ENCODE data around the gene ST3GAL2. TPM values are rescaled to one million over a fixed set of nuclear protein-coding genes. Genes with fewer than 3 reads are reported as not detected.

Gene ST3GAL2
- total and polyA plus RNA-seq, 2 donors (not counting 3 experiments of a cell fraction or from before 2014, with no cell fraction given), result 23.0 to 50.4 TPM

DNA sequence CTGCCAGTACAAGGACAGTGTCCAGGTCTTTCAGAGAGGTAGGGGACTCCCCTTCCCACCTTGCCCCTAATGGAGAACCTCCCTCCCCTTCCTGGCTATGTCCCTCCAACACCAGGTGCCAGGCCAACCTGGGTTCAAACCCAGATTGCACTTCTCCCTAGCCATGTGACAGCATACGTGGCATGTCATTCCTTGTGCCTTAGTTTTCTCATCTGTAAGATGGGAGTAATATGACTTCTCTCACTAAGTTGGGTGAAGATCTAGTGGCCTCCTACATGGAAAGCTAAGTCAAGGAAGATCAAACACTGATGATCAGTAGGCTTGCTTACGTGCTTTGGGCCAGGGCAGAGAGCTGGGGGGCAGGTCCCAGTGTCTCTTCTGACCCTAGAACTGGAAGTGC is 24.3 kb upstream of the ST3GAL2 start:
- no peaks in the 10 kb centered on the region for H3K4me1 ChIP-seq (ENCODE audit: control insufficient read depth, extremely low read depth, insufficient read depth, low read length)
- H3K9me1 ChIP-seq (replicated peaks; ENCODE audit: control insufficient read depth, extremely low read depth, insufficient read depth, low read length), result no peaks in the 10 kb centered on the region
- dilution Hi-C loops (cut with MboI; ENCODE audit: extremely low pct_ligation_motif_present, low sequenced_read_pairs), result no loop called here
- no peaks in the 10 kb centered on the region for H4K20me1 ChIP-seq (replicated peaks; ENCODE audit: control insufficient read depth, extremely low read depth, insufficient read depth, low read length)
- peaks cover 0 to 7% of the 10 kb centered on the region in 2 experiments for H3K36me3 ChIP-seq (ENCODE audit: control insufficient read depth in 2 of 2, extremely low read depth in 1 of 2, insufficient read depth in 2 of 2, low read length in 2 of 2)
- H3K4me3 ChIP-seq (replicated peaks in 1 of 3; ENCODE audit: insufficient read depth in 1 of 3, low read depth in 1 of 3, low read length in 3 of 3), result no peak overlapping the region
- H2AFZ ChIP-seq (ENCODE audit: low read depth, low read length), result no peak overlapping the region
- intact Hi-C loops (cut with micrococcal nuclease), result no loop called here
- no peak overlapping the region for H3K9ac ChIP-seq (replicated peaks; ENCODE audit: extremely low read depth, insufficient read depth, low read length)
- TF ChIP-seq FOS (IDR thresholded peaks at IDR 0.05; ENCODE audit: borderline replicate concordance, insufficient read depth, low read length), result no peak
- TF ChIP-seq MYC (IDR thresholded peaks at IDR 0.05; ENCODE audit: low read depth, low read length), result no peak
- TF ChIP-seq POLR2A (IDR thresholded peaks at IDR 0.05; ENCODE audit: low read depth, low read length), result no peak
- no peak for TF ChIP-seq POLR2AphosphoS5 (IDR thresholded peaks at IDR 0.05; ENCODE audit: insufficient read depth, low read depth, low read length)
- TF ChIP-seq EZH2 (IDR thresholded peaks at IDR 0.05; ENCODE audit: borderline replicate concordance, low read depth, low read length, severe bottlenecking), result no peak
- TF ChIP-seq CTCF (IDR thresholded peaks at IDR 0.05; ENCODE audit: extremely low read depth in 1 of 2, insufficient read depth in 1 of 2, low read depth in 1 of 2, low read length in 2 of 2), result no peak
- TF ChIP-seq JUN (IDR thresholded peaks at IDR 0.05; ENCODE audit: borderline replicate concordance, insufficient read depth, insufficient read length, low read depth), result no peak
- FAIRE-seq (no peak), DNase-seq (ENCODE audit: low read depth, low spot score) (no peak)
- H3K79me2 ChIP-seq (ENCODE audit: control insufficient read depth, insufficient read depth, low read length), result no peaks in the 10 kb centered on the region
- ChIA-PET POLR2A (no interaction called here), CTCF (no interaction called here)
- BruUV-seq (replicated peaks), result no TSS peak
- no peaks in the 10 kb centered on the region for H3K9me3 ChIP-seq (replicated peaks; ENCODE audit: control insufficient read depth, insufficient read depth, low read length)
- no peak overlapping the region for H3K27ac ChIP-seq (ENCODE audit: insufficient read depth, low read depth, low read length)
- no peaks in the 10 kb centered on the region for H3K27me3 ChIP-seq (ENCODE audit: control insufficient read depth in 2 of 2, insufficient read depth in 2 of 2, low read length in 2 of 2)
- no peak overlapping the region for H3K4me2 ChIP-seq (ENCODE audit: insufficient read depth, low read length)

All from endothelial cell of umbilical vein (primary cell).